T-helper 2 cell treated with Interferon-gamma antibody and Interleukin-4, amounts not matched to agents 5 μg/mL and 100 μg/mL, for 36 hours (primary cell): ENCODE results near the gene RBPJL.

ENCODE experiments used
- DNase-seq: peaks from one replicate; pipeline ENCODE4 v3.0.0; 2021; ENCODE audit warnings: low spot score
- H3K27ac Mint-ChIP-seq: one replicate; pipeline ENCODE4 v1.8.0; 2021; ENCODE audit warnings: mild to moderate bottlenecking, mixed read lengths
- H3K27me3 Mint-ChIP-seq: one replicate; pipeline ENCODE4 v1.8.0; 2021; ENCODE audit warnings: low read depth, mixed read lengths
- H3K36me3 Mint-ChIP-seq: one replicate; pipeline ENCODE4 v1.8.0; 2021; ENCODE audit warnings: low read depth, mixed read lengths
- H3K4me1 Mint-ChIP-seq: one replicate; pipeline ENCODE4 v1.8.0; 2021; ENCODE audit warnings: low read depth, mixed read lengths
- H3K4me3 Mint-ChIP-seq: one replicate; pipeline ENCODE4 v1.8.0; 2022; ENCODE audit warnings: mild to moderate bottlenecking, moderate library complexity, mixed read lengths
- H3K9me3 Mint-ChIP-seq: one replicate; pipeline ENCODE4 v1.8.0; 2021; ENCODE audit warnings: mixed read lengths

The RBPJL gene

GRCh38 chr20:45339084-45339483, 32.4 kb downstream of the RBPJL start:
- Mint-ChIP-seq H3K36me3 (no peaks in the 10 kb centered on the region), H3K4me3 (no peak overlapping the region), H3K4me1 (peaks cover 9% of the 10 kb centered on the region), H3K27ac (no peak overlapping the region), H3K27me3 (no peaks in the 10 kb centered on the region), H3K9me3 (no peaks in the 10 kb centered on the region)
- no peak for DNase-seq

- H3K4me1 Mint-ChIP-seq = peaks cover 14% of the 10 kb centered on the region
- no peaks in the 10 kb centered on the region for H3K36me3 Mint-ChIP-seq
- no peak overlapping the region for H3K27ac Mint-ChIP-seq
- no peak for DNase-seq
- no peaks in the 10 kb centered on the region for H3K9me3 Mint-ChIP-seq
- H3K4me3 Mint-ChIP-seq = no peak overlapping the region
- H3K27me3 Mint-ChIP-seq = no peaks in the 10 kb centered on the region
Observed at GRCh38 chr20:45339799-45340198, 33.2 kb downstream of the RBPJL start.

GRCh38 chr20:45340236-45340847, 33.7 kb downstream of the RBPJL start:
- Mint-ChIP-seq H3K4me1 (peaks cover 17% of the 10 kb centered on the region), H3K36me3 (peaks cover 2% of the 10 kb centered on the region), H3K27ac (no peak overlapping the region), H3K4me3 (no peak overlapping the region), H3K27me3 (no peaks in the 10 kb centered on the region), H3K9me3 (no peaks in the 10 kb centered on the region)
- DNase-seq = no peak

DNA sequence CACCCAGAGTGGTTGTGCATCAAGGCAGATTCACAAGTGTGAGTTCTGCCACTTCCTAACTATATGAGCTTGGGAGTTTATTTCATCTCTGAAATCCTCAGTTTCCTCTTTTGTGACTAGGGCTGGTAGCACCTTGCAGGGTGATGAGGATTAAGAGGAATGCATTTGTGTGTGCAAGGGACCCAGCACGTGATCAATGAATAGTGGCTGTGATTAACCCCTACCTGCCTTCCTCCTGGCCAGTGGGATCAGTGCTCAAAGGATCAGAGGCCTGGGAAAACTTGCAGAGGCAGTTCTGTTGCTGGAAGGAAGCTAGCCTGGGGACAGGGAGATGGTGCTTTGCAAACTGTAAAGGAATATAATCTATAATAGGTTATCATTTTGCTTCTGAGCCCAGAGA, 34.3 kb downstream of the RBPJL start:
- no peak for DNase-seq
- no peak overlapping the region for H3K27ac Mint-ChIP-seq

GRCh38 chr20:45341579-45341938, 34.9 kb downstream of the RBPJL start:
- DNase-seq = no peak
- Mint-ChIP-seq H3K4me3 (no peak overlapping the region), H3K36me3 (peaks cover 2% of the 10 kb centered on the region), H3K4me1 (peaks cover 28% of the 10 kb centered on the region), H3K27me3 (no peaks in the 10 kb centered on the region), H3K27ac (peak overlapping the region; percentile 10), H3K9me3 (no peaks in the 10 kb centered on the region)

More for the DNA sequence above, 34.3 kb downstream of the RBPJL start:
- Mint-ChIP-seq H3K27me3 (no peaks in the 10 kb centered on the region), H3K4me1 (peaks cover 23% of the 10 kb centered on the region), H3K9me3 (no peaks in the 10 kb centered on the region), H3K4me3 (no peak overlapping the region), H3K36me3 (peaks cover 2% of the 10 kb centered on the region)

- H3K27me3 Mint-ChIP-seq = no peaks in the 10 kb centered on the region
- no peak overlapping the region for H3K4me3 Mint-ChIP-seq
- peak overlapping the region; percentile 10 for H3K27ac Mint-ChIP-seq
- no peak for DNase-seq
- H3K9me3 Mint-ChIP-seq = no peaks in the 10 kb centered on the region
- H3K4me1 Mint-ChIP-seq = peaks cover 34% of the 10 kb centered on the region
- peaks cover 2% of the 10 kb centered on the region for H3K36me3 Mint-ChIP-seq
Observed at GRCh38 chr20:45341939-45342854, 35.6 kb downstream of the RBPJL start.

DNA sequence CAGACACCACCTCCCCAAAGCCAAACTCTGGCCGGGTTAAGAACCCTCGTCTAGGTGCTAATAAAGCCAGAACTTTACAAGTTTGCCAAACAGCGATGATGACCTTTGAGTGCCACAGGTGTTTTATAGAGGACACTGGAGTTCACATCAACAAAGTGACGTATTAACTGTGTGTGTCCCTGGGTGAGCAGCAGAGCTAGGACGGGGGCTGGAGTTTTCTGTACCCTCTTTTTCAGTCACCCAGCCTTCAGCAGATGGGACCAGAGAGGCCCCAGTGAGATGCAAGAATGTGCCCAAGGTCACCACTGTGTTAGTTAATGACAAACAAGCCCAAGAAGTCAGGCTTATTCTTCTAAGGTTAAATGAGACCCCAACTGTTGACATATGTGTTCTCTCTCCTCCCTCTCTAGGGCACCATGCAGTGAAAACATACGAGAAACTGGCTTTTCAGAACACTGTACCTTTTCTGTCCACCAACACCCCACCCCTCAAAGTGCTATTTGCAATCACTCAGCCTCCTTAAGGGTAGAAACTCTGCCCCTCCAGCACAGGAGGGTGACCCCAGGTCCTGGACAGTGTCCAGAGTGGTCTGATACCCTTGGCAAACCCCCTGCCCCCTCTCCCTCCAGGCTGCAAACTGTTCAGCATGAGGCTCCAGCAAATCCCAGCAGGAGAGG, 36.4 kb downstream of the RBPJL start:
- Mint-ChIP-seq H3K4me1 (peaks cover 39% of the 10 kb centered on the region), H3K4me3 (no peak overlapping the region), H3K9me3 (no peaks in the 10 kb centered on the region), H3K36me3 (peaks cover 2% of the 10 kb centered on the region), H3K27me3 (no peaks in the 10 kb centered on the region), H3K27ac (no peak overlapping the region)
- no peak for DNase-seq

DNA sequence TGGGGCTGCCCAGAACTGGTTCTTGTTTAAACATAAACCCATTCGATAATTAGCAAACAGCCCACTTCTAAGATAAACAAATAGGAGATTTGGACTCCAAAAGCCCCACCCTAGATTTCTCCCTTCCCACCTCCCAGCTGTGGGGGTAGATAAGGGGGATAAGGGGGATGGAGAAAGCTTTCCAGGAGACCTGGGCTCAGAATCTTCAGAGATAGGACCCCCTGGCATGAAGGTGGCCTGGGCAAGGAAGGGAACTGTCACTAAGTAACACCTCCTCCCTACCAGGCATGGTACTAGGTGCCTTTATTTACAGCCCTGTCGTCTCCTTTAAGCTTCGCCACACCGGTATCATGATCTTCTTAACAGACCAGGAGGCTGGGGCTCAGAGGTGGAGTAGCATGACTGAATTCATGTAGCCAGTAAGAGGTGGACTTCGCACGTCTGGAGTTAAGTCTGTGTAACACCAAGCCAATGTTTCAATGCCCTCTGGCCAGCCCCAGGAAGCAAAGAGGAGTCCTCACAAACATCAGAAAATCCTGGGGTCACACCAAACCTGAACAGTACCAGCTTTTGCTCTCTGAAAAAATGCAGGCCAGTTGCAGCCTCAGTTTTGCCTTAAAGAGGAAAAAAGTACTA, 37.0 kb downstream of the RBPJL start:
- Mint-ChIP-seq H3K9me3 (no peaks in the 10 kb centered on the region), H3K4me3 (no peak overlapping the region), H3K4me1 (peaks cover 41% of the 10 kb centered on the region), H3K27ac (no peak overlapping the region), H3K27me3 (no peaks in the 10 kb centered on the region), H3K36me3 (peaks cover 2% of the 10 kb centered on the region)
- no peak for DNase-seq

DNA sequence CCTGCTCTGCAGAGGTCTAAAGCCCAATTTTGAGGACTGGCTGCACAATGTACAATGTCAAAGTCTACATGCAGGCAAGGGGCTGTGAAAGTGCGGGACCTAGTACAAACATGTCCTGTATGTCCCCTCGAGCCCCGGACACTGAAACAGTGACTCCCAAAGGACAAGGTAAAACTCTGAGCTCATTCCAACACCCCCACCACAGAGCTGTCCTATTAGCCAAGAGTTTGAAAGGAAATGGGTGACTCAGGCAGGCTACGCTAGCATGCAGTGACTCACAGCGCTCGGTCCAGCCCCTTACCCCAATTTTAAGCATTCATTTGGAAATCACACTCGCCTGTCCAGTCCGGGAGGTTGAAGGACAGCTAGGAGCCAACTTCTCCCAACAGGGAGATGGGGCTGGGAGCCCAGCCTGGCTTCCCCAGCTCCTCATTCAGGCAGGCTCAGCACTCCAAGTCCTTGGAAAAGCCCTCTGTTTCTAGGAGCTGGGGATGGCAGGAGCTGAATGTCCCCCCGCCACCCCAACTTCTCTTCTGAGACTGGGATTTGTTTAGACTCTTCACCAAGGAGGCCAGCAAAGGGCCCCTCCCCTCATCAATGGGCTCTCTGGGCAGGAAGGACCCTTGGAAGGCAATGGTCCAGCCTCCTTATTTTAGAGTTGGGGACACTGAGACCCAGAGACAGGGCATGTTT, 37.7 kb downstream of the RBPJL start:
- H3K27me3 Mint-ChIP-seq = no peaks in the 10 kb centered on the region
- H3K4me3 Mint-ChIP-seq = no peak overlapping the region
- H3K9me3 Mint-ChIP-seq = no peaks in the 10 kb centered on the region
- peaks cover 40% of the 10 kb centered on the region for H3K4me1 Mint-ChIP-seq
- peak; percentile 21 for DNase-seq
- no peak overlapping the region for H3K27ac Mint-ChIP-seq
- H3K36me3 Mint-ChIP-seq = peaks cover 2% of the 10 kb centered on the region

DNA sequence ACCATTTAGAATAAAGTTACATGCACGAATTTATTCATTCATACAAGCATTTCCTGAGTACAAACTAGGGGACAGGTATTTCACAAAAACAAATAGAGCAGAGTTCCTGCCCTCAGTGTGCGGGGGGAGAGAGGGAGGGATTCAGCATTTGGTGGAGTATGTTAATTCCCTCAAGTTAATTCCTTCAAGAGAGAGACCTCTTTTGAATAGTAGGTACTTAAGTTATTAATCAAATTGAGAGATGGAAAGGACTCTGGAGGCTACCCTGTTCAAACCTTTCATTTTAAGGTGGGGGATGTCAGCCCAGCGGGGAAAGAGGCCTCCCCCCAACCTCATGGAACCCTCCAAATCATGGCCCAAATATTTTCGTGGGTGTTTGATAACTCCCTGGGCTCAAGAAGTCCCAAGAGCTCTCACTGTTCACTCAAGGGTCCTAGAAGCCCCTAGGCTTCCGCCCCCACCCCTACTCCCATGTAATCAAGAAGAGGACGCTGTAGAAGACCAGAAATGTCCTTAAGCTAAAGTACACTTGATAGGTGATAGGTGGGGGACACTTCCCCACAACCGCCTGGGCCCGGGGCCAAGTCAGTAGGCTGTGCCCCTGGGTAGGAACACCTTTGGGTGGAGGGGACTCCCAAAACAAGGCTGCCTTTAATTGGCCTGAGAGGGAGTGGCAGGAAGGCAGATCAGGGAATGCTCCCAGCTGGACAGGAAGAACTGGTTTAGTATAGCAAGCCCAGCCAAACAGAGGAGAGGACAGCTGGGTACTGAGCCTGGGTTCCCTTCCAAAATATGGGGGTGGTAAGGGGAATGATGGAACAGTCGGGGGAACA, 38.7 kb downstream of the RBPJL start:
- H3K27ac Mint-ChIP-seq = peak overlapping the region; percentile 52
- peaks cover 2% of the 10 kb centered on the region for H3K36me3 Mint-ChIP-seq
- DNase-seq = no peak
- H3K27me3 Mint-ChIP-seq = no peaks in the 10 kb centered on the region
- H3K9me3 Mint-ChIP-seq = no peaks in the 10 kb centered on the region
- H3K4me1 Mint-ChIP-seq = peaks cover 36% of the 10 kb centered on the region
- peak overlapping the region; percentile 44 for H3K4me3 Mint-ChIP-seq

DNA sequence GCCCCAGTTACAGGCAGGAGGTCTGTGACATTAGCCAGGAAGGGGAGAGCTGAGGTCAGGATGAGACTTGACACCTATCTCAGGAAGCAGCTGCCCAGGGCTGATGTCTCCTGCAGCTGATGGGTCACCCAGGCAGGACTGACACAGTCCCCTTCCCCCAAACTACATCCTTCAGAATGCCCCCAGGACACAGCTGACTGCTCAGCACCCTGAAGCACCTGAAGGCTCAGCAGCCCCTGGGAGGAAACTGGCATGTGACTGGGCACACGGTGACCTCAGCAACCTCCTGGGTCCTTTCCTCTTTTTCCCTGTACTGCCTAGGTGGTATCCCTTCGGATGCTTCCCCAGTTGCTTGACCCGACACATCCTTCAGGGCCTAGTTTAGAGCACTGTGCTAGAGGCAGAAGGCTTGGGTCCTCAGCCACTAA, 39.7 kb downstream of the RBPJL start:
- peaks cover 34% of the 10 kb centered on the region for H3K4me1 Mint-ChIP-seq
- DNase-seq = no peak
- peak overlapping the region; percentile 90 for H3K4me3 Mint-ChIP-seq
- no peaks in the 10 kb centered on the region for H3K9me3 Mint-ChIP-seq
- no peaks in the 10 kb centered on the region for H3K27me3 Mint-ChIP-seq
- peaks cover 2% of the 10 kb centered on the region for H3K36me3 Mint-ChIP-seq
- H3K27ac Mint-ChIP-seq = peak overlapping the region; percentile 56

DNA sequence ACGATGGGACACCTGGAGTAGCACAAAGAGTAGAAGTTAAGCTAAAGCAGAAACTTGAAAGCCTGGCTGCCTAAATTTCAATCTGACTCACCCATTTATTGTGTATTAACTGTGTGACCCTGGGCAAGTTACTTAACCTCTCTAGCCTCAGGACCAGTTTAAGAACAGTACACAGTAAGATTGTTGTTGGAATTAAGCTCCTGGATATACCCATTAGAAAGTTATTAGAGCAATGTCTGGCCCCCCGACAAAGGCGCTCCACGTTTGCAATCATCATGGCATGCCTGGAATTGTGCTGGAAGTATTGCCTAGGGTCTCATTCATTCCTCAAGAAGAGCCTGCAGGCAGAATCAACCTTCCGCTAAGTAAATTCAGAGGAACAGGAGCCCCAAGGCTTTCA, 40.2 kb downstream of the RBPJL start:
- Mint-ChIP-seq H3K4me1 (peaks cover 34% of the 10 kb centered on the region), H3K4me3 (peak overlapping the region; percentile 90), H3K36me3 (peaks cover 2% of the 10 kb centered on the region), H3K27me3 (no peaks in the 10 kb centered on the region), H3K27ac (no peak overlapping the region), H3K9me3 (no peaks in the 10 kb centered on the region)
- DNase-seq = no peak
